HG03095 (cell line): Measurements from ENCODE around the gene MACROH2A2.
"Not testable (repeated sequence)": the region's sequence is repeated elsewhere in the genome, so short reads cannot be mapped to it uniquely, and the experiment has no call there.

Experiments used
- ATAC-seq: cut with Tn5 transposase; IDR thresholded peaks from one replicate; pipeline ENCODE4 v1.9.1; 2021; ENCODE audit warnings: moderate library complexity; ENCODE audit not compliant: unreplicated experiment

Gene MACROH2A2

DNA sequence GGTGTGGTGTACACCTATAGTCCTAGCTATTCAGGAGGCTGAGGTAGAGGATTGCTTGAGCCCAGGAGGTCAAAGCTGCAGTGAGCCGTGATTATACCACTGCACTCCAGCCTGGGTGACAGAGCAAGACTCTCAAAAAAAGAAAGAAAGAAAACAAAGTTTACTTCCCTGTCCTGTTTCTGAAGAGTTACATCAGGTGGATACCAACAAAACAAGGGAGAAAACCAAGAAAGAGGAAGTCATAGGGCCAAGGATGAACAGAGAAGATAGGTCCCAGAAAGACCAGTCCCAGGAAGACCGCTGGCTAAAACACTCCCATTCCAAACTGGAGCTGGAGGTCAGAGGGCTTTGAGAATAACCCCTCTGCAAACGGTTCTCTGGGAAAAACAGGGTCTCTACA is 13.5 kb downstream of the MACROH2A2 start:
- ATAC-seq: no peak

- ATAC-seq: no peak
Measured at GRCh38 chr10:70067586-70067985, 14.9 kb downstream of the MACROH2A2 start.

- ATAC-seq: no peak
Measured at GRCh38 chr10:70068925-70069324, 16.3 kb downstream of the MACROH2A2 start.

- no peak for ATAC-seq
Measured at GRCh38 chr10:70069346-70069745, 16.7 kb downstream of the MACROH2A2 start.

- no peak for ATAC-seq
Measured at GRCh38 chr10:70070834-70071233, 18.2 kb downstream of the MACROH2A2 start.

GRCh38 chr10:70074165-70074564 is 21.5 kb downstream of the MACROH2A2 start:
- no peak for ATAC-seq

DNA sequence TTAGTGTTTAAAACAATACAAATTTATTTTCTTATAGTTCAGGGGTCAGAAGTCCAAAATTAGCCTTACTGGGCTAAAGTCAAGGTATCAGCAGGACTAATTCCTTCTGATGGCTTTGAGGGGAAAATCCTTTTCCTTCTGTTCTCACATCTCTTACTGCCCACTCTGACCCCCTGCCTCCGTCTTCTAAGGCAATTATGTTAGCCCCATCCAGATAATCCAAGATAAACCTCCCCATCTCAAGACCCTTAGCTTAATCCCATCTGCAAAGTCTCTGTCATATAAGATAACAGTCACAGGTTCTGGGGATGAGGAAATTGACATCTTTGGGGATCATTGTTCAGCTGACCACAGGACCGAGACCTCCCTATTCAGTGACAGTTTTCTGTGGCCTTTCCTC is 22.3 kb downstream of the MACROH2A2 start:
- ATAC-seq: no peak

GRCh38 chr10:70078329-70078728 is 25.7 kb downstream of the MACROH2A2 start:
- ATAC-seq: no peak

DNA sequence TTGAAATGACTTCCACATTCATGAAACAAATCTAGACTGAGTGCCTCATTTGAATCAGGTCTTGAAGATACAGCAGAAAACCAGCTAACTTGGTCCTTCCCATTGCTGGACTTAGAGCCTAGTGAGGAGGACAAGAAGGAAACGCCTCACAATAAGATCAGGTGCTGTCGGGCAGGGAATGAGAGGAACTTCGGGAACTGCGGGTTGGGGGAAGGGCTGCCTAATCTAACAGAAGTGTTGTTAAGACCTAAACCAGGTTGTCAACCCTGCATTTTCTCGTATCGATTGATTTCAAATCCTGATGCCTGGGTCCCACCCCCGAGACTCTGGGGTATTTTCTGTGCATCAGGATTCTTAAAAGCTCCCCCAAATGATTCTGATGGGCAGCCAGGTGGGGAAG is 26.3 kb downstream of the MACROH2A2 start:
- ATAC-seq: no peak

- ATAC-seq: not testable (repeated sequence)
Measured at GRCh38 chr10:70080789-70081188, 28.1 kb downstream of the MACROH2A2 start.

DNA sequence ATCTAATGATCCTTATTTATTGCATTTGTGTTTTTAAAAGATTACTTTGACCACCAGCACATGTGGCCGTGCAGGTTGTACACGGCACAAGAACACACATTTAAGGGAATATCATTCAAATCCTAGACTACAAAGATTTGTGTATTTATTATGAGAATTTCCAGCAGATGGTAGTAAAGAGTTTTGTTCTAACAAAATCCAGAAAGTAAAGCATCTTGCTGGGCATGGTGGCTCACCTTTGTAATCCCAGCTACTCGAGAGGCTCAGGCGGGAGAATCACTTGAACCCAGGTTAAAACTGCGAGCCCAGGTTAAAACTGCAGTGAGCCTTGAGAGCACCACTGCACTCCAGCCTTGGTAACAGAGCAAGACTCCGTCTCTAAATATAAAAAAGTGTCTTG is 31.5 kb downstream of the MACROH2A2 start:
- no peak for ATAC-seq

GRCh38 chr10:70085975-70086613 is 33.4 kb downstream of the MACROH2A2 start:
- ATAC-seq: no peak

DNA sequence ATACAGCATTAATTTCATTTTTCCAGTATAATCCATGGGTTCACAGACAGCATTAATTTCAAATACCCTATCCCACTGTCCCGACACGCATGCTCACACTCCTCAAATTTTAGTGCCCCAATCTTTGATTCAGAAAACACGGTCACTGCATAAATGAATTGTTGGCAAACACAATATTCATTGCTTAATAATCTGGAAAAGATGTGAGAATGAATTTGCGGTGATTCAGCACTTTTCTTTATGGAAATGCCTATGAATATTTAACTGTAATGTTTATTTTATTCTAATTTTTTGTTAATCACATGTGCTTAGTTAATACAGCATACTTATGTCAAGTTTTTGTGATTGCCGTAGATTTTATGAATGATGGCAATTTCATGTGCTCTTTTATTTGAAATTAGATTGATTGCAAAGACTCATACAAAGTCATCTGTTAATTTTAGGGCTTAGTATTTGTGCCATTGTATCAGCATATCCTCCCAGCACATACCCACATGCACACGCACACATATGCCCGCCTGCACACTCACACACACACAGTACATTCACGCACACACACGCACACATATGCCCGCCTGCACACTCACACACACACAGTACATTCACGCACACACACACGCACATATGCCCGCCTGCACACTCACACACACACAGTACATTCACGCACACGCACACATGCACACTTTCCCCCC is 35.1 kb downstream of the MACROH2A2 start:
- no peak for ATAC-seq

DNA sequence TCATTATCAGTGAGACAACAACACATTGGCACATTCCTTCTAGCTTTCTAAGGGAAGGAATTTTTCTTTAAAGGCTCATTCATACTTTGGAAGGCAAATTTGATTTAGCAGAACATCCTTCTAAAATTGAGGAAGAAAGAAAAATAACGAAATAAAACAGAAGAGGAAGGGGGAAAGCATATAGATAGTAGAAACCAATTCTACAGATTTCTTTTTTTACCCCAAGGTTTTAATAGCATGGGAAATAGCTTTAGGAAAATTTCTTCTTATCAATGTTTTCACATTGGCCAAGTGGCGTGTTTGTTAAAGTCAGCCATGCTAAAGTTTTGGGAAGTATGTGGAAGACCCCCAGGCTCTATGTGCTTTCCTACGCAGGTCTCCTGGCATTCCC is 35.7 kb downstream of the MACROH2A2 start:
- no peak for ATAC-seq

DNA sequence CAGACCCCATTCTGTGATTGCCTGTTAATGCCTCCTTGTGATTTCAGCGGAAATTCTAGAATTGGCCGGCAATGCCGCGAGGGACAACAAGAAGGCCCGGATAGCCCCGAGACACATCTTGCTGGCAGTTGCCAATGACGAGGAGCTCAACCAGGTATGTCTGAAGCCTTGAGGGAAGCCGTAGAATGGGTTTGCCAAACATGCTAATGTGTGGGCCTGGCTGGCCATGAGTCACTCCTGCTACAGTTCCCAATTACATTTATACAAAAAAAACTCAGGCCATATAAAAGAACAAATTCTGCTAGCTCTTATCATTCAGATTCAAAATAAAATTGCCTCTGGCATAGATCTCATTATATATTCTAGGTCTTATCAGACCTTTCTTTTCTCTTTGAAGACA is 37.4 kb downstream of the MACROH2A2 start:
- ATAC-seq: no peak

DNA sequence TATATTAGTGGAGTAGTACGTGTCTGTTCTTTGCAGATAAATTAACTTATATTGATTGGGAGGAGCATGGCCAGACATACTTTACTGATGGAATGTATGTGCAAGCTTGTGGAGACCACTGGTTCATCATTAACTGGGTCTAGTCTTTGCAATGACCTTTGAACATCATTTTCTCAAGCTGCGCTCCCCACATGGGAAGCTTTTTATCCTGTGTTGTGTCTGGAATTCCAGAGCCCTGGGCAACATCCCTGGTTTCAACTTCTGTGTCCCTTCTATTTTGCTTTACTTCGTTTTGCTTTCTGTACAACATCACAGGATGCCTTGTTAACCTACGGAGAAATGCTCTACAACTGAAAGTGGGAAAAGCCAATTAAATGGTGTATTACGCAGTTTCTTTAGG is 38.3 kb downstream of the MACROH2A2 start:
- ATAC-seq: no peak

DNA sequence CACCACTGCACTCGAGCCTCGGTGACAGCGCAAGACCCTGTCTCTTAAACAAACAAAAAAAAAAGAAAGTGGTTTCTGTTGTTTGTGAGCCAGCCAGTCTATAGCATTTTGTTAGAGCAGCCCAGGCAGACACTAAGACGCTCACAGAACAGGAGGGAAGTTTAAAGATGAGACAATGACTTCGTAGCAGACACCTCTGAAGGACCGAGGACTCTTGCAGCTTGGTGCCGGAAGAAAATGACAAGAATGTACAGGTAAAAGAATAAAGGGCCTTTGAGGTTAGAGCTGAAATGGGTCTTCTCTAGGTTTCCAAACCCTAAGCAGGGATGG is 39.7 kb downstream of the MACROH2A2 start:
- ATAC-seq: no peak

DNA sequence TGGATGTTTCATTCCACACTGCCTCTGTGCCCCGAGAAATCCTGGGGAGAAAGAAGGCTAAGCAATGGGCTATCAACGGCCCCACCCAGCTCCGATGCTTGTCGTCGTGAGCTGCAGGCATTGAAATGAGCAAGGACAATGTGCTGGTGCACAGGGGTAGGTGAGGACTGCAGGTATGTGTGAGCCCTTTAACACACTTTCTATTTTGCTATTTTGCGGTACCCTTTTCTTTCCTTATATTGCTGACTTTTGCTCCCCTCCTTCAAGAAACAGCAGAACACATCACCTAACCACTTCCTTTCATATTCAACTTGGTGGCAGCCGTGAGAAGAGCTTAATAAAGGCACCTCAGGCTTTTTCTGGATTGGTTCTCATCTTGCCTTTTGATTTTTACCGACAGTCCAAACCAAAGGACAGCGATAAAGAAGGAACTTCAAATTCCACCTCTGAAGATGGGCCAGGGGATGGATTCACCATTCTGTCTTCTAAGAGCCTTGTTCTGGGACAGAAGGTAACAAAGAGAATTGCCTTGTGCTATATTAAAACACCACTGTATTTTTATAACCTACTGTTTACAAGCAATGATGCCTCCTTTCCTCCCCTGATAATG is 40.8 kb downstream of the MACROH2A2 start:
- no peak for ATAC-seq

DNA sequence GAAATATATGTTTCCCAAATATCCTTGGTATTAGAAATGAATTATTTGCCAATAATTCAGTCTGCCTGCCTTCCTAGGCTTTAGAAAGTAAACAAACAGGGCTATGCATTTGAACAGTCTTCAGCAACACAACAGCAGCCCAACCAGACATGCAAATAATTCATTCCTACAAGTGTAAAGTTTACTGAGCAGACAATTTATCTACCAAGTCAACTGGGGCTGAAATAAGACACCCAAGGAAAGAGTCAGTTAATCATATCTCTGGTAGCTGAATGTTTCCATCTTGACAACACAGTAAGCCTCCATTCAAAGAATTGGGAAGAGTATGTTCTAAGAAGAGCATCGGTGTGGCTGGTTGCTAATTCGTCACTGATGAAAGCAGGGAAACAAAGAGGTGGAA is 41.6 kb downstream of the MACROH2A2 start:
- no peak for ATAC-seq

- no peak for ATAC-seq
Measured at GRCh38 chr10:70096016-70096704, 43.5 kb downstream of the MACROH2A2 start.

GRCh38 chr10:70096705-70097420 is 44.2 kb downstream of the MACROH2A2 start:
- no peak for ATAC-seq
